GM12872 (cell line): ENCODE data around the gene DMRT2.

Source experiments
- CTCF ChIP-seq: IDR thresholded peaks from 3 replicates; pipeline ENCODE4 v1.5.1; 2011; ENCODE audit warnings: low read depth, mild to moderate bottlenecking, low read length, moderate library complexity; ENCODE audit not compliant: insufficient read depth

Gene DMRT2

GRCh38 chr9:1028501-1029190 lies 21.5 kb upstream of the DMRT2 start:
- TF ChIP-seq CTCF, result no peak

DNA sequence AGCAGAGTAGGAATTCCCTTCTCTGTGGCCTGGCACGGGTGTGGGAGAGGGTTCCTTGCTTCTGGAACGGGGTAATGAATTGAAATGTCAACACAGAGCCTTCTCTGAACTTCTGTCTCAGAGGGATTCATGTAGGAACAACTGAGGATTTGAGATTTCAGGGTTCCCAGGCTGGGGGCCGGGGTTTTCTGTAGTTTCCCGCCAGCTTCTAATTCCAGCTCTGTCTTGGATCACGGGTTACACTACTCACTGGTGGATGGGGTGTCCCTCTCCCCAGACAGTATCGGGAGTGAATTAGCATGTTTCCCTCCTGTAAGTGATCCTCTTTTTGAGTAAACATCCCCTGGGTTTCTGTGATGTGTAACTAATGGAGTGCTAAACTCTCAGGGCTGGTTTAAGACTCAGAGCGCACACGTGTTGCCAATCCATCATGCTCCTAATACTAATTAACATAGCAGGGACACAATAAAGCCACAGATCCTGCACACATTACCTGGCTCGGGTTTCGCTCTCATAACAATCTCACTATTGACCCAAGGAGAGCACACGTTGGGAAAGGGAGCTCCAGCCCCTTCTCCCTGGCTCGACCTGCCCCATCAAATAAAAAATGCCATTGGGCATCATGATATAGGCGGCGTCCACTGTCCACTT lies 18.1 kb upstream of the DMRT2 start:
- no peak for TF ChIP-seq CTCF

GRCh38 chr9:1034271-1034670 lies 15.9 kb upstream of the DMRT2 start:
- TF ChIP-seq CTCF, result no peak

GRCh38 chr9:1039589-1039988 lies 10.6 kb upstream of the DMRT2 start:
- TF ChIP-seq CTCF, result no peak

DNA sequence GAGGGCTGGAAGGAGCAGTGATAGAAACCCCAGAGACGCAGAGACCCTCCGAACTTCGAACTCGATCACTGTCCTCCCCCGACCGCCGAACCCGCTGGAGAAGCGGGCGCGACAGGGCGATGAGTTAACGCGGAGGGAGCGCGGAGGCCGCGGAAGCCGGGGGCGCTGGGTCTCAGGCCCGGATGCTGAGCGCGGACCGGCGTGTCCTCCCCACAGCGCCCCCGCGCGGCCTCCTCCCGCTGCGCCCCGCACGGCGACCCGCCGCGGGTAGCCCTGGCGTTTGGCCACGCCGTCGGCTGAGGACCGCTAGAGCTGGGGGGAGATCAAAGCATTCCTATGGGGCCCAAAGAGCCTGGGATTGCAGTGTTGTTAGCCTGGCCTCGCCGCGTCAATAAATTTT lies 7.7 kb upstream of the DMRT2 start:
- TF ChIP-seq CTCF, result no peak

DNA sequence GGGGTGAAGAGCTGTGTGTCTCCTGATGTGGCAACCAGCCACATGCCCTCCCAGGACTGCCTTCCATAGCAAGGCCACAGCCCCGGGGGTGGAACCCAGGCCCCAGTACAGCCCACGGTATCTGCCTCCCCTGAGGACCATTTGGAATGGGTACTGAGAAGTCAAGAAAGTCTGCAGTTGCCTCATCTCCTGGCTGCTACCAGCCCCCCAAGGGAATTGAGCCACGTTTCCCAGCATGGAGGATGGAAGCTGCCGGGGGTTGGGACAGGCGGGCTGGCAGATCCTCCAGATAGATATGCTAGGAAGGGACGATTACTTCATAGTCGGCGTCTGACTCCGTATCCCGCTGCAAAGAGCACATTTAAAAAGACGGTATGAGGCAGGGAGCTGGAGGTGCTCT lies 5.5 kb upstream of the DMRT2 start:
- no peak for TF ChIP-seq CTCF

GRCh38 chr9:1046639-1047572 lies 3.3 kb upstream of the DMRT2 start:
- TF ChIP-seq CTCF, result no peak
